ENCODE data around the gene ZCCHC24.

ZCCHC24 gene

DNA sequence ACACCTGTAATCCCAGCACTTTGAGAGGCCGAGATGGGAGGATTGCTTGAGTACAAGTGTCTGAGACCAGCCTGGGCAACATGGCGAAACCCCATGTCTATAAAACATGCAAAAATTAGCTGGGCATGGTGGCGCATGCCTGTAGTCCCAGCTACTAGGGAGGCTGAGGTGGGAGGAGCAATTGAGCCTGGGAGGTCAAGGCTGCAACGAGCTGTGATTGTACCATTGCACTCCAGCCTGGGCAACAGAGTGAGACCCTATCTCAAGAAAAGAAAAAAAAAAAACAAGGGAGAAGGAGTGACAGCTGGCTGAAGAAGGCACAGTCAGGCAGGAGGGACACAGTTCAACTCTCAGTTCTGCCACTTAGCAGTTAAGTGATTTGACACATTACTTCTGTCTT lies 26.4 kb upstream of the ZCCHC24 start:
- no peak overlapping the region for H3K4me3 ChIP-seq (ENCODE audit: low read depth, low read length)
- no peak for DNase-seq (ENCODE audit: low read depth, low spot score)
- TF ChIP-seq, protein P1, sequence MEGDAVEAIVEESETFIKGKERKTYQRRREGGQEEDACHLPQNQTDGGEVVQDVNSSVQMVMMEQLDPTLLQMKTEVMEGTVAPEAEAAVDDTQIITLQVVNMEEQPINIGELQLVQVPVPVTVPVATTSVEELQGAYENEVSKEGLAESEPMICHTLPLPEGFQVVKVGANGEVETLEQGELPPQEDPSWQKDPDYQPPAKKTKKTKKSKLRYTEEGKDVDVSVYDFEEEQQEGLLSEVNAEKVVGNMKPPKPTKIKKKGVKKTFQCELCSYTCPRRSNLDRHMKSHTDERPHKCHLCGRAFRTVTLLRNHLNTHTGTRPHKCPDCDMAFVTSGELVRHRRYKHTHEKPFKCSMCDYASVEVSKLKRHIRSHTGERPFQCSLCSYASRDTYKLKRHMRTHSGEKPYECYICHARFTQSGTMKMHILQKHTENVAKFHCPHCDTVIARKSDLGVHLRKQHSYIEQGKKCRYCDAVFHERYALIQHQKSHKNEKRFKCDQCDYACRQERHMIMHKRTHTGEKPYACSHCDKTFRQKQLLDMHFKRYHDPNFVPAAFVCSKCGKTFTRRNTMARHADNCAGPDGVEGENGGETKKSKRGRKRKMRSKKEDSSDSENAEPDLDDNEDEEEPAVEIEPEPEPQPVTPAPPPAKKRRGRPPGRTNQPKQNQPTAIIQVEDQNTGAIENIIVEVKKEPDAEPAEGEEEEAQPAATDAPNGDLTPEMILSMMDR (IDR thresholded peaks at IDR 0.05; ENCODE audit: insufficient read depth, low read length, missing control alignments): no peak
- CTCF ChIA-PET: interaction anchor here (1.3 to 7.2 kb wide), 4 partner anchors 11 to 98 kb away, joined by 3 to 165 read pairs (median 58); no protein-coding TSS in a partner anchor
- POLR2A ChIA-PET: no interaction called here

DNA sequence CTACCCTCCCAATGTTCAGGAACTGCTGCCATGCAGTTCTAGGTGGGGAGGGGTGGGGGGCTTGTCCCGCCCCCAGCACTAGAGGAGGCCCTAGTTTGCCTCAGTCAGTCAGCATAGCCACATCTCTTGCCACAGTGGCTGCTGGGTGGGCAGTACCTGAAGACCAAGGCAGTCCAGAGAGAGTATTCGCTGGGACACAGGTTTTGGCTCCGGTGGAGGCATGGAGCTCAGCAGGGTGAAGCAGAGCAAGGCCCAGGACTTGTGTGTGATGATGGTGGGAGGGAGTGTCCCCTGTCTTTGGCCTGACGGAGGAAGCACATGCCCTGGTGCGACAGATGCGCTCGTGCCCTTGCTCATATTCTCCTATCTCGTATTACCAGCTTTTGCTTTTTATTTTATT lies 24.7 kb upstream of the ZCCHC24 start:
- H3K4me3 ChIP-seq (ENCODE audit: low read depth, low read length): no peak overlapping the region
- ChIA-PET CTCF (interaction anchor here (1.5 to 7.2 kb wide), 5 partner anchors 9 to 104 kb away, joined by 6 to 165 read pairs (median 75); no protein-coding TSS in a partner anchor), POLR2A (no interaction called here)
- TF ChIP-seq, protein P1 (IDR thresholded peaks at IDR 0.05; ENCODE audit: insufficient read depth, low read length, missing control alignments): no peak
- DNase-seq (ENCODE audit: low read depth, low spot score): no peak

DNA sequence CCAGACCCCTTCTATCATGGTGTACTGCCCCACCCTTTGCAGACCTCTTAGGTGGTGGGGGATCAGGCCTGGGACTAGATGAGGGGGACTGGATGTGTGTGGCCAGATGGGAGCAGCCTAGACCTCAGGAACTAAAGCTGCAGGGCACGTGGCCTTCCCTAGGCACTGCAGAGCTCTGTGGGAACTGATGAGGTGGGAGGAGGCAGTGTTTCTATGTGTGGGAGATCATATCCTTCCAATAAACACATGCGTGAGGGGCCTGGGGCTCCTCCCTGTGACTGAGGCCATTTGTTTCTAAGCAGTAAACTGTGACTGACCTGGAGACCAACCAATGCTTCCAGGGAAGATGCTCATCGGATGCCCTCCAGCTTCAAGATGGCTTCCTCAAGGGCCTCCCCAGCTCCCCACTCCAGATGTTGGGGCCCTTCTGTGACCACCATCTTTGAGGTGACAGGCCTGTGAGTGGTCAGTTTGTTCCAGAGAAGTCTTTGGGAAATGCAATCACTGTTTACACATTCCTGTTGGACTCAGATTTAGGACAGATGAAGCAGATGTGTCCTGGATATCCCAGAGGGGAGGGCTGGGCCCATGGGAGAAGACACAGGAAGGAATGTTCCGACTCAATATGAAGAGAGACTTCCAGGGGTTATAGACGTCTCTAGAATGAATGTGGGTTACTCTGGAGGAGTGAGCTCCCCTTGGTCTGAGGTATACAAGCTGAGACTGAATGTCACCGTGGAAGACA lies 23.6 kb upstream of the ZCCHC24 start:
- TF ChIP-seq, protein P1 (IDR thresholded peaks at IDR 0.05; ENCODE audit: insufficient read depth, low read length, missing control alignments): no peak
- DNase-seq (ENCODE audit: low read depth, low spot score): no peak
- no peak overlapping the region for H3K4me3 ChIP-seq (ENCODE audit: low read depth, low read length)
- POLR2A ChIA-PET: interaction anchor here (1.3 kb wide), 1 partner anchor 24 kb away, joined by 5 read pairs; the partner anchor contains the start of gene ZCCHC24
- CTCF ChIA-PET: interaction anchor here (0.9 to 7.2 kb wide), 14 partner anchors 8 to 130 kb away, joined by 3 to 165 read pairs (median 10); partner anchors contain the start of gene PPIF

DNA sequence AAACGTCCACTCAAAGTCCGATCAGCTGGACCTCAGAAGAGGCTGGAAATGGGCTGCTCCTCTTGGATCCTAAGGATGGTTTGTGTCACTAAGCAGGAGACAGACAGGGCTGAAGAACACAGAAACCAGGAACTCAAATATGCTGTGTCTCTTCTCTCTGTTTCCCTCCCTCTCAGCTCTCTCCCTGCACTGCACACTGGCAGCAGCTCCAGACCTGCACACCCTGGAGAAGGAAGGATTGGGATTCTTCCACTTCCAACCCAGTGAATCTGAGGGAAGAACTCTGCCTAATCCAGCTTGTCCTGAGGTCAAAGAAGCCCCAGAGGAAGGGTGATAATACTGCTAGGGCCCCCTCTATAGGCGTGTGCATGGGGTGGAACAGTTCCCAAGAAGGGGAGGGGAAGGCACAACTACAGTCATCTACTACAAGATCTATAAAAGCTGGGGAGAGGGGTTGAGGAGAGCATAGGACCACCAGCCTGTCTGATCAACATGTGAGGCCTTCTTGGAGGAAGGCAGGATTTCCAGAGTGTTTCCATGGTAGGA lies 22.7 kb upstream of the ZCCHC24 start:
- ChIA-PET CTCF (interaction anchor here (0.8 to 7.2 kb wide), 27 partner anchors 13 to 230 kb away, joined by 3 to 165 read pairs (median 7); partner anchors contain the start of gene PPIF), POLR2A (no interaction called here)
- no peak for DNase-seq (ENCODE audit: low read depth, low spot score)
- no peak overlapping the region for H3K4me3 ChIP-seq (ENCODE audit: low read depth, low read length)
- TF ChIP-seq, protein P1 (IDR thresholded peaks at IDR 0.05; ENCODE audit: insufficient read depth, low read length, missing control alignments): no peak

DNA sequence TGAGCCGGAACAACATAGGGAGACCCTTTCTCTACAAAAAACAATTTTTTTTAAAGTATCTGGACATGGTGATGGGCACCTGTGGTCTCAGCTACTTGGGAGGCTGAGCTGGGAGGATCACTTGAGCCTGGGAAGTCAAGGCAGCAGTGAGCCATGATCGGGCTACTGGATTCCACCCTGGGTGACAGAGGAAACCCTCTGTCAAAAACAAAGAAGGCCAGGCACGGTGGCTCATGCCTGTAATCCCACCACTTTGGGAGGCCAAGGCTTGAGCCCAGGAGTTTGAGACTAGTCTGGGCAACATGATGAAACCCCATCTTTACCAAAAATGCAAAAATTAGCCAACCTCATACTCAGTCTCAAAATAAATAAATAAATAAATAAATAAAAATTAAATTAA lies 19.9 kb upstream of the ZCCHC24 start:
- no peak for DNase-seq (ENCODE audit: low read depth, low spot score)
- CTCF ChIA-PET: interaction anchor here (0.7 kb wide), 1 partner anchor 91 kb away, joined by 6 read pairs; no protein-coding TSS in a partner anchor
- POLR2A ChIA-PET: no interaction called here
- TF ChIP-seq, protein P1 (IDR thresholded peaks at IDR 0.05; ENCODE audit: insufficient read depth, low read length, missing control alignments): no peak
- H3K4me3 ChIP-seq (ENCODE audit: low read depth, low read length): no peak overlapping the region
